Measurements from ENCODE around the gene COL16A1. TPM values are rescaled to one million over a fixed set of nuclear protein-coding genes. Genes with fewer than 3 reads are reported as not detected.

Gene COL16A1
- total and polyA plus RNA-seq, 2 of the 13 experiments (the other 11 are each of a cell fraction or from before 2014, with no cell fraction given), result 4.3 to 12.2 TPM

GRCh38 chr1:31667065-31667785 lies 36.6 kb downstream of the COL16A1 start (continued):
- TF ChIP-seq, protein P1, sequence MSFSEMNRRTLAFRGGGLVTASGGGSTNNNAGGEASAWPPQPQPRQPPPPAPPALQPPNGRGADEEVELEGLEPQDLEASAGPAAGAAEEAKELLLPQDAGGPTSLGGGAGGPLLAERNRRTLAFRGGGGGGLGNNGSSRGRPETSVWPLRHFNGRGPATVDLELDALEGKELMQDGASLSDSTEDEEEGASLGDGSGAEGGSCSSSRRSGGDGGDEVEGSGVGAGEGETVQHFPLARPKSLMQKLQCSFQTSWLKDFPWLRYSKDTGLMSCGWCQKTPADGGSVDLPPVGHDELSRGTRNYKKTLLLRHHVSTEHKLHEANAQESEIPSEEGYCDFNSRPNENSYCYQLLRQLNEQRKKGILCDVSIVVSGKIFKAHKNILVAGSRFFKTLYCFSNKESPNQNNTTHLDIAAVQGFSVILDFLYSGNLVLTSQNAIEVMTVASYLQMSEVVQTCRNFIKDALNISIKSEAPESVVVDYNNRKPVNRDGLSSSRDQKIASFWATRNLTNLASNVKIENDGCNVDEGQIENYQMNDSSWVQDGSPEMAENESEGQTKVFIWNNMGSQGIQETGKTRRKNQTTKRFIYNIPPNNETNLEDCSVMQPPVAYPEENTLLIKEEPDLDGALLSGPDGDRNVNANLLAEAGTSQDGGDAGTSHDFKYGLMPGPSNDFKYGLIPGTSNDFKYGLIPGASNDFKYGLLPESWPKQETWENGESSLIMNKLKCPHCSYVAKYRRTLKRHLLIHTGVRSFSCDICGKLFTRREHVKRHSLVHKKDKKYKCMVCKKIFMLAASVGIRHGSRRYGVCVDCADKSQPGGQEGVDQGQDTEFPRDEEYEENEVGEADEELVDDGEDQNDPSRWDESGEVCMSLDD (CRISPR knock-in tag; IDR thresholded peaks at IDR 0.05; ENCODE audit: borderline replicate concordance), result no peak
- no peak for TF ChIP-seq AHR (CRISPR knock-in tag; IDR thresholded peaks at IDR 0.05)

DNA sequence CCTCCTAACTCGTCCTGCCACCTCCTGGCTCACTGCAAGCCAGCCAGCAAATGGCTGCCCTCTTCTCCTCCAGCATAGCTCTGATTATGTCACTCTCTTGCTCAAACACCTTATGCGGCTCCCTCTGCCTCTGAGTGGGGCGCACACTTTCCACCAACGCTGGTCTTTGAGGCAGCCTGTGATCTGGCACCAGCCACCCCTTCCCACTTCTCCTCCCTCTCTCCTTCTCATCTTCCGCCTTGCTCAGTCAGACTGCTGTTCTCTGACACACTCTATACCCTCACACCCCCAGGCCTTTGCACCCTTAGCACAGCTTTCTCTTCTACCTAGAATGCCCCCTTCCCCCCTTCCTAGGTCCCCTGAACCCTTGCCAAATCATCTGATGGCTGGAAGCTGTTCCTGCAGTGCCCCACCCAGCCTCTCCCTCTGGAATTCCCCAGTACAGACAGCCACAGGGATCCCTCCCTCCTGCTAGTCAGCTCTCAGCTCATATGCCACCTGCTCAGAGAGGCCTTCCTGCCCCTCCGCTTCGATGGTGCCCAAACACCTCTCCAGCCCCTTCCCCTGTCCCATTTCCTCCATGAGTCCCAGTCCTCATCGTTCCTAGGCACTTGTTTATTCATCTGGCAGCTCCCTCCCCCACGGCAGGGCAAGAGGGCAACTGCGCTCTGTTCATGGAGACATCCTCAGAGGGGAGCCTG lies 37.4 kb downstream of the COL16A1 start:
- Histone ChIP-seq H3K27ac (ENCODE audit: extremely low read length, insufficient read depth, low read length) (no peak overlapping the region), H3K9ac (ENCODE audit: insufficient read depth, low read depth, low read length) (no peak overlapping the region), H3K36me3 (replicated peaks in 1 of 2; ENCODE audit: control insufficient read depth in 1 of 2, insufficient read depth in 2 of 2, low read length in 2 of 2) (no peaks in the 10 kb centered on the region), H3K27me3 (ENCODE audit: control insufficient read depth in 1 of 2, insufficient read depth in 2 of 2, low read length in 2 of 2) (no peaks in the 10 kb centered on the region), H3K4me3 (replicated peaks in 1 of 3; ENCODE audit: insufficient read depth in 1 of 3, low read depth in 2 of 3, low read length in 3 of 3) (no peak overlapping the region), H3K4me1 (ENCODE audit: insufficient read depth, low read length) (peaks cover 10% of the 10 kb centered on the region), H4K20me1 (ENCODE audit: insufficient read depth, low read length) (no peaks in the 10 kb centered on the region), H2AFZ (ENCODE audit: low read length) (no peak overlapping the region), H3K79me2 (ENCODE audit: insufficient read depth, low read length) (no peaks in the 10 kb centered on the region), H3K9me3 (ENCODE audit: low read length) (no peaks in the 10 kb centered on the region), H3K4me2 (ENCODE audit: low read depth, low read length) (no peak overlapping the region)
- POLR2A ChIA-PET, result interaction anchor here (1.0 to 3.8 kb wide), 3 partner anchors 35 to 49 kb away, joined by 3 to 24 read pairs (median 3); partner anchors contain the start of gene COL16A1
- in situ Hi-C loops (cut with HindIII; ENCODE audit: extremely low pct_ligation_motif_present, low pct_unique_long_range_greater_than_20kb) (loop anchor here (5.0 kb wide), 2 partner anchors 36 to 121 kb away; partner anchors contain the start of gene COL16A1), intact Hi-C loops (cut with micrococcal nuclease; ENCODE audit: unreplicated experiment) (no loop called here)
- CTCF ChIA-PET (ENCODE audit: low intra/inter-chr PET ratio, low total read pairs), result interaction anchor here (0.9 to 1.9 kb wide), 2 partner anchors 49 to 123 kb away, joined by 3 to 6 read pairs; no protein-coding TSS in a partner anchor
- ATAC-seq (no peak; the same call in 2 of the 3 replicates), DNase-seq (ENCODE audit: low spot score) (no peak), FAIRE-seq (no peak)
- 67% methylated on average over 10 of the region's 10 CpGs for WGBS (ENCODE audit: low lambda C conversion rate)
- BruUV-seq (replicated peaks), result no TSS peak
- TF ChIP-seq, protein P2, sequence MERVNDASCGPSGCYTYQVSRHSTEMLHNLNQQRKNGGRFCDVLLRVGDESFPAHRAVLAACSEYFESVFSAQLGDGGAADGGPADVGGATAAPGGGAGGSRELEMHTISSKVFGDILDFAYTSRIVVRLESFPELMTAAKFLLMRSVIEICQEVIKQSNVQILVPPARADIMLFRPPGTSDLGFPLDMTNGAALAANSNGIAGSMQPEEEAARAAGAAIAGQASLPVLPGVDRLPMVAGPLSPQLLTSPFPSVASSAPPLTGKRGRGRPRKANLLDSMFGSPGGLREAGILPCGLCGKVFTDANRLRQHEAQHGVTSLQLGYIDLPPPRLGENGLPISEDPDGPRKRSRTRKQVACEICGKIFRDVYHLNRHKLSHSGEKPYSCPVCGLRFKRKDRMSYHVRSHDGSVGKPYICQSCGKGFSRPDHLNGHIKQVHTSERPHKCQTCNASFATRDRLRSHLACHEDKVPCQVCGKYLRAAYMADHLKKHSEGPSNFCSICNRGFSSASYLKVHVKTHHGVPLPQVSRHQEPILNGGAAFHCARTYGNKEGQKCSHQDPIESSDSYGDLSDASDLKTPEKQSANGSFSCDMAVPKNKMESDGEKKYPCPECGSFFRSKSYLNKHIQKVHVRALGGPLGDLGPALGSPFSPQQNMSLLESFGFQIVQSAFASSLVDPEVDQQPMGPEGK (CRISPR knock-in tag; IDR thresholded peaks at IDR 0.05), result no peak
- TF ChIP-seq ADNP (CRISPR knock-in tag; IDR thresholded peaks at IDR 0.05), result no peak
- TF ChIP-seq, protein P3, sequence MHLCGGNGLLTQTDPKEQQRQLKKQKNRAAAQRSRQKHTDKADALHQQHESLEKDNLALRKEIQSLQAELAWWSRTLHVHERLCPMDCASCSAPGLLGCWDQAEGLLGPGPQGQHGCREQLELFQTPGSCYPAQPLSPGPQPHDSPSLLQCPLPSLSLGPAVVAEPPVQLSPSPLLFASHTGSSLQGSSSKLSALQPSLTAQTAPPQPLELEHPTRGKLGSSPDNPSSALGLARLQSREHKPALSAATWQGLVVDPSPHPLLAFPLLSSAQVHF (CRISPR knock-in tag; IDR thresholded peaks at IDR 0.05), result no peak
- TF ChIP-seq ZNF577 (CRISPR knock-in tag; IDR thresholded peaks at IDR 0.05; ENCODE audit: borderline replicate concordance, low read depth), result no peak
- TF ChIP-seq MEIS2 (CRISPR knock-in tag; IDR thresholded peaks at IDR 0.05), result no peak
- no peak for TF ChIP-seq KMT2A (CRISPR knock-in tag; IDR thresholded peaks at IDR 0.05)
- TF ChIP-seq, protein P4, sequence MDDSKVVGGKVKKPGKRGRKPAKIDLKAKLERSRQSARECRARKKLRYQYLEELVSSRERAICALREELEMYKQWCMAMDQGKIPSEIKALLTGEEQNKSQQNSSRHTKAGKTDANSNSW (CRISPR knock-in tag; IDR thresholded peaks at IDR 0.05; ENCODE audit: borderline replicate concordance), result no peak
- TF ChIP-seq ZNF710 (CRISPR knock-in tag; IDR thresholded peaks at IDR 0.05; ENCODE audit: borderline replicate concordance), result no peak
- no peak for TF ChIP-seq E2F1 (CRISPR knock-in tag; IDR thresholded peaks at IDR 0.05)
